NCI-H524 (cell line): ENCODE measurements around the gene ASAP2.

Experiments used
- DNase-seq, 2 experiments: peaks; one replicate each; lab custom pipeline; 2025; lab: John Stamatoyannopoulos, UW

ASAP2 gene

DNA sequence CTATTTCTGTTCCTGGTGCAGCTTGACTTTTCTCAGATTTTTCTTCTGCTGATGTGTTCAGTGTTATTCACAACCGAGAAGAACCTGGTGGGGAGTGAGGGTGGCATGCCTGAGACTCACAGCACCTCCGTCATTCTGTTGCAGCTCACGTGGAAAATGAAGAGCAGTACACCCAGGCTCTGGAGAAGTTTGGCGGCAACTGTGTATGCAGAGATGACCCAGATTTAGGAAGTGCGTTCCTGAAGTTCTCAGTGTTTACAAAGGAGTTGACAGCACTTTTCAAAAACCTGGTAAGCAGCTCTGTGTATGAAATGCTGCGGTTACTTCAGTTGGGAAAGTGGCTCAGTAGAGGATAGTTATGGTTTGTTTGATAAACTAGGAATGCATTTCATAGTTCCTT is 90.5 kb downstream of the ASAP2 start:
- no peak for DNase-seq

DNA sequence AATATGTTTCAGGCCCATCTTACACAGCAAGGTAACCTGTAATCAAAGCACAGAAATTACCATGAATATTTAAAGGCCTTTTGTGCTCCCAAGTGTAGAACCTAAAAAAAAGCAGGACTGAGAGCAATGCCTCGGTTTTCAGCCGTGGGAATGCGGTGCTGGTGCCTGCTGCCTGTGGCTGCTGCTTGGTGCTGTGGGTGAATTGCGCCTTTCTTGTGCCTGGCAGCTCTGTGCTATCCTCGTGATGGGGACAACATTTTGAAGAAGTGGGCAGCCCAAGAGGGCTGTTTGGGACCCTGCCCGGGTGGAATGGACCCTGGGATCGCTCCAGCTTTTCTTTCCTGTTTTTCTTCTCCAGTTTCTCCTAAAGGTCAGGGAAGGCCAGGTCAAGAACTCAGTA is 91.2 kb downstream of the ASAP2 start:
- DNase-seq: no peak

DNA sequence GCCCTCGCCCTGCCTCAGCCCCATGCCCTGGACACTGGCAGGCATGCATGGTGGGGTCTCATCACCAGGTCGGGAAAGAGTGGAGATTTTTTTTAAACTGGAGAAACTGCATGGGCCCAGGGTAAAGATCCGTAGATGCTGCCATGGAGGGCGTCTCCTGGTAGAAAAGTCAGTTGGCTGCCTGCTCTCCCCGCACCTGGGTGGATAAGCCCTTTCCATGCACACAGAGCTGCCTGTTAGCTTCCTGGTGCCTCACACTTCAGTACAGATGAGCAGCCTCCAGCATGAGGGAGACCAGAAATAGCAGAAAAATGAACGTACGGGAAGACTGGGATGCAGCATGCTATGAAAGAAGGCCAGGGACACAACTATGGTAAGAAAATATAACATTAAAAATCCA is 92.0 kb downstream of the ASAP2 start:
- DNase-seq: no peak

DNA sequence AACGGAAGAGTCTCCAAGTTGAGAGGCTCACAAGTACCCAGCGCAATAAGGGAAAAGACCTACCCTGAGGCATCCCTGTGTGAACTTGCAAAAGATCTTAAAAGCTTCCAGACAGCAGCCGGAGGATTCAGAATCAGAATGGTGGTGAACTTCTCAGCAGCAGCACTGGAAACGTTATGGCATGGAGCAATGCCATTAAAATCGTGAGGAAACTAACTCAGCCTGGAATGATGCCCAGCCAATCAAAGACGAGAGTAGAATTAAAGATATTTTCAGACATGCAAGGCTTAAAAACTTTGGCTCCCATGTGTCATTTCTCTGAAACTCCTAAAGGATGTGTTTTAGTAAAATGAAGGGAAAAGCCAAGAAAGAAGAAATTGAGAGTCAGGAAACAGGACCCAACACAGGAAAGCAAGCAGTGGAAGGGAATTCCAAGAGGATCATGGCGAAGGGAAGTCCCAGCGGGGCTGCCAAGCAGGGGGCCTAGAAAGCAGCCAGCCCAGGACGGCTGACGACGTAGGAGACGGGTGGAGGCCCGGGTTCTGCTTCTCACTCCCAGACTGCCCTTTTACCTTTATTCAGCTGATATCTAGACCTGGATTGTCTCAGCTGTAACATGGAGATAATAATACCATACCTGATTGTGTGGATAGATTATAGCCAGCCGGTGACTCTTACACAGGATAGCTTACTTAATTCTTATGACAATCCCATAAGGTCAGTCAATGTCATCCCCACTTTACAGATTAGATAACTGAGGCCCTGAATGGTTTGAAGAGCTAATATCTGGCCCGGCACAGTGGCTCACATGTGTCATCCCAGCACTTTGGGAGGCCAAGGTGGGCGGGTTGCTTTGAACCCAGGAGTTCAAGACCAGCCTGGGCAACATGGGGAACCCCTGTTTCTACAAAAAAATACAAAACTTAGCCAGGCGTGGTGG is 92.8 kb downstream of the ASAP2 start:
- DNase-seq: no peak

DNA sequence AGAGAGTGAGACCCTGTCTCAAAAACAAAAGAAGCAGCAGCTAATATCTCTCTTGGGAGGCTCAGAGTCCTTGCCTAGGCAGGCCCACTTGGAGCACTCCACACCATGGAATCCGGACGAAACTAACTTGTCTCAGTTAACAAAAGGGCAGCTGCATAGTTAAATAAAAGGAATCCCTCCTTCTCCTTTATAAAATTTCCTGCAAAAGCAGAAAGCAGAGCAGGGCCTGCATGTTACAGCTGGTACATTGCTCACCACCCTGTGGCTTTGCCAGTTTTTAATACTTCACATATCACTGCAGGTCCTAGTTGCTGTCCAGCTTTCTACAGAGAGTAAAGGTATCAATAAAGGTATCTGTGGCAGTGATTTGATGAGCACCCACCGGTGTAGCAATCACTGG is 93.6 kb downstream of the ASAP2 start:
- no peak for DNase-seq

DNA sequence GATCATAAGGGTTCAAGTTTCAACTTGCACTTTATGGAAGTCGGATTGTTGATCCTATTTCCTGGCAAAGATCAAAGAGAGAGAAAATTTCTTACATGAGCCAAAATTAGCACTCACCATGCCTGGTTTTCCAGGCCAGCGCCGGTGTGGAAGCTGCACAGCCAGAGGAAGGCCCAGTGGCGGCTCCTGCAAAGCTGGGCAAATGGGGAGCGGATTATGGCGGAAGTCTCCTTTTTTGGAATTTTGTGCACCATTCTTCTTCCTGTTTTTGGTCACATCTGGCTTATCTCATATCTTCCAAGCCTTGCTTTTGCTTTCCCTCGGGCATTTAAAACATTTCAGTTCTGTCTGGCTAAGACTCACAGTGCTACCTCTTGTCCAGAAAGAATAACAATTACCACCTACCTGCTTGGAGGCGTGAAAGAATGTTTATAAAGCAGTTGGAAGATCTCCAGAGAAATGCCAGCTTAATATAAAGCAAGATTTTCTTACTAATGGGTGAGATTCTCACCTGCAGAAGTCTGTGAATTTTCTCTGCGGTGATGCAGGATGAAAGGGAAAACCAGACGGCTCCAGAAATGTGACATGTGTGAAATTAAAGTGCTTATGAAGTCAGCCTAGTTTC is 94.3 kb downstream of the ASAP2 start:
- DNase-seq: no peak

DNA sequence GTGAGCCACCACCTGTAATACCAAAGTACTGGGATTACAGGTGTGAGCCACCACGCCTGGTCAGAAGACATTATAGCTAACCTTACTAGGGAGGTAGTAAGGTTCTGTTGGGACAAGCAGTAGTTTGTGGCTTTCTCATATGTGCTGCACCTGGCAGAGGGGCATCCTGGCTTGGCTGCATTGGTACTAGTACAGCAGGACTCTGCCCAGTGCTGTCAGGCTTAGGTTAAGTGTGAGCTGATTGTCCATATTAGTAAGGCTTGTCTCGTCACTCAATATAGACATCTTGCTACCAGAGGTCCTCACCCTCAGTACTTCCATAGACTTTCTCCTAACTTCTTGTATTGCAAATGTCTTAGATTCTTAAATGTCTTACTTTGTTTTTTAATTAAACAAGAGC is 96.1 kb downstream of the ASAP2 start:
- no peak for DNase-seq

DNA sequence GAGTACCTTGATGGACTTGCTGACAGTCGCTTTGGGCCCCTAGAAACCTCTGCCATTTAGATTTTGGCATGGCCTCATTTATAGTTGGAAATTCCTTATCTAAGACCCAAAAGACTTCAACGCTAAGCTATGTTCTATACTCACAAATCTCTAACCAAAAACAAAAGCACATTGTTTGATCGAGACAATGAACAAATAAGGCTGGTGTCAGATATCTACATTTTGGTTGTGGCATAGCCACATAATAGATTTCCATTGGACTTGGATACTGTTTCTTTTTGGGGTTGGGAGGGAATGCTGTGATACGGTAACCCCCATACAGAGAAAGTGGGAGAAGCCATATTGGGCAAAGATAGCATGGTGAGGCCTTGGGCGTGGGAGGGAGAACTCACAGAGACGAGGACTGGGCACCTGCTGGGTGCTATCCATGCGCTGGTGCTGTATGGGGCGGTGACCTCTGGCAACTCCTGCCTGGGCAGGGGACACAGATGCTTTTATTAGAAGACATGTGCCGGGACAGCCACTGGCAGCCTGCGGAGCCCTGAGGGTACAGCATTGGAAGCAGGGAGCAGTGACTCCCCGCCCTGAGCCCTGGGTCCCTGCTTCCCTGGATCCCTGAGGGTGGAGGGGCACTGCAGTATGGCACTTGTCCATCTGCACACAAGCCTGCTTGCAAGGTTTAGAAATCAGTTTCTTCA is 97.1 kb downstream of the ASAP2 start:
- no peak for DNase-seq

DNA sequence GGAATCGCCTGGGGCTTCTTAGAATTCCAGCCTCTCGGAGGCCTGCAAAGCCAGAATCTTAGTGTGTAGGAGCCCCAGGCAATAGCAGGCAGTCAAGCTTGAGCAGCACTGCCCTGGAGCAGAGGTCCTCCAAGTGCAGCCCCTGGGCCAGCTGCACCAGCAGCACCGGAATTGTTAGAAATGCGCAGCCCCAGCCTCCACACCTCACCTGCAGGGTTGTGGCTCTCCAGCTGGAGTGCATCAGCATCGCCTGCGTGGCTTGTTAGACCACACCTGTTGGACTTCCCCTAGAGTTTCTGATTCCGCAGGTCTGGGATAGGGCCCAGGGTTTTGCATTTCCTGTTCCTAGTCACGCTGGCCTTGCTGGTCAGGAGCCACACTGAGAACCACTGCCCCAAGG is 100.3 kb downstream of the ASAP2 start:
- DNase-seq: no peak

DNA sequence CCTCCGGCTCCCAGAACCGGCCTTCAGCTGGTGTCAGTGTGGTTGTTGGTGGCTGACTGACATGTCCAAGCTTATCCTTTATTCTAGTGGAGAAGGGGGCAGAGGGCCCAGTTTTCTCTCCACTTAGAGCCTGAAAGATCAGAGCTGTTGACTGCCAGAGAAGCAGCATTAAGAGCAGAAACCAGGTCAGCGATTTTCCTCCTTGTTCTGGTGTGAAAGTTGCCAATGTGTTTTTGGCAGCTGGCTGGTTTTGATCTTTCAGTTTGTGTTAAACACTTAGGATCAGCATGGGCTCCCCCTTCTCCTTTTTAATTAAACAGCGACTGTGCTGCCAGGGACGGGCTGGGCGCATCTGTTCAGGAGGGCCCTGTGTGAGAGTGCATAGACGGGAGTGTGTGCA is 100.9 kb downstream of the ASAP2 start:
- no peak for DNase-seq

DNA sequence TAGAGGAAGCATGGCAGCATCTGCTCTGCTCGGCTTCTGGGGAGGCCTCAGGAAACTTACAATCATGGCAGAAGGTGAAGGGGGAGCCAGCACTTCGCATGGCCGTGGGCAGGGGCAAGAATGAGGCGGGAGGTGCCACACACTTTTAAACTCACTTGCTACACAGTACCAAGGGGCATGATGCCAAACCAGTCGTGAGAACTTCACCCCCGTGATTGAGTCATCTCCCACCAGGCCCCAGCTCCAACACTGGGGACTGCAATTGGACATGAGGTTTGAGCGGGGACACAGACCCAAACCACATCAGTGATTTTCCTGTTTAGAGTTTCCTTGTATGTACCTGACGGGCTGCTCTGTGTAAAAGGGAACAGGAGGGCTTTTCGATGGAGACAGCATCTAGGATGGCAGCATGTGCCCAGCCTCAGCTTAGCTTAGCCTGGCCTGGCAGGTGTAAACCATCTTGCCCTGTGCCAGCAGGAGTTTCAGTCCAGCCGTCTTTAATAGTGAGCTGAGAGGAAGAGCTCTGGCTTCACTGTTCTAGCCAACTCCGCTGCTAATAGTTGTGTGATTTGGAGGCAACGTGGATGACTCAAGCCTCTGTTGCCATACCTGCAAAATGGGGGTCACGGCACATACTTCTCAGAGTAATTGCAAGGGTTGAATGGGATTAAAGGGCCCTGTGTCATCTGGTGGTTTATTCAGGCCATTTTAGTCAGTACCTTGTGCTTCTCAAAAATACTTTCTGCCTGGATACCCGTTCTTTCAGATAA is 101.8 kb downstream of the ASAP2 start:
- no peak for DNase-seq

DNA sequence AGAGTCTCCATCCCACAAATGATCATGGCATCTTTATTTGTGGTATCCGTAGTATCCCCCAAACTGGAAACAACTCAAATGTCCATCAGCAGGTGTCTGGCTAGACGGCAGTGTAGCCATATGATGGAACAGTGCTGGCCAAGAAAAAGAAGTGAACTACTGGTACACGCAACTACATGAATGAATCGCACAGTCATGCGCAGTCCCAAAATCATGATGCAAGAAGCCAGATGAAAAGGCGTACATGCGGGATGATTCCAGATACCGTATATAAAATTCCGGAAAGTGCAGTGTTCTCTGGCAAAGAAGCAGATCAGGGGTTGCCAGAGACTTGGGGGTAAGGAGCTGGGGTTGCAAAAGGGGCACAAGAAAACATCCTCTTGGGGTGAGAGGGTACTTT is 102.5 kb downstream of the ASAP2 start:
- no peak for DNase-seq

DNA sequence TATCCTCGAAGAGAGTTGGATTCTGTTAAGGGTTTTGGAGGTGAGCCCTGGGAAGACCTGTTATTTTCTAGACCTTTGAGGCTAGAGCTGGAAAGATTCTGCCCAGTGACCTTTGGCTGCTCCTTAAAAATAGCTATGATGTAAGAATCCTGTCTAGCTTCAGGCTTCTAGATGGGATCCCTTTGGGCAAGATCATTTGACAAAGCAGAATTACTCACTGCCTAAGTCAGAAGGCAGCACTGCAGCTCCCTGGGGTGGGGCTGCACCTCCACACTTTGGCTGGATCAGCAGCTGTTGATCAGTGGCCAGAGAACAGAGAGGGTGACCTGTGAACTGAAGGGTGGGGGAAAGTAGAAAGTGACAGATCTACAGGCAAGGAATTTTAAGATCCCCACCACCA is 103.8 kb downstream of the ASAP2 start:
- no peak for DNase-seq

DNA sequence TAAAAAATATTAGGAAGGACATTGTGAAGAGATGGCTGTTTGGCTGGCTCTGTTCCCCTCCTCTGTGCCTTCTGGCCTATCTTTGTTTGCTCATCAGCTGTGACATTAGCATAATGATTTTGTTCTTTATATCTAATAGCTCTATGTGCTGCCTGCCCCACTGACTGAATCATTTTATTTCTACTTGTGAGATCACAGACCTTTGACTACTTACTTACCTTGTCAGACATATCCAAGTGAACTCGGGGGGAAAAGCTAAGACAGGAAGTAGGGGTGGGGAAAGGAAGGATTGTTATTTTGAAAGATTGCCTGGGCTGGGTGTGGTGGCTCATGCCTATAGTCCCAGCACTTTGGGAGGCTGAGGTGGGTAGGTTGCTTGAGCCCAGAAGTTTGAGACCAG is 104.2 kb downstream of the ASAP2 start:
- DNase-seq: no peak

DNA sequence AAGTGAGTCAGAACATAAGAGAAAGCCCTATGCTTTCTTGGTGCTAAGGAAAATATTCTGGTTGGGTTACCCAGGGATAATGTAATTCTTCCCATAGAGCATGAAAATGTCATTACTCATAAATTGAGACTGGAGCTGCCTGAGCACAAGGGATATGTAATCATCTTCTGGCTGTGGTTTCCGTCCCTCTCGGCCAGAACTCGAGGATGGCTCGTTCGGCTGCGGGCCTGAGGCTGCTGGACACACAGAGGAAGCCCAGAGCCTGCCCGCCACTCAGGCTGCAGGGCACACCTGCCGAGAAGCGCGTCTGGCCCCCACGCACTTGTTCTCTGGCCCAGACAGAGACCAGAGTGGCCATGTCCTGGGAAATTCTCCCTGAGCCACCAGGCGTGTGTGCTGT is 104.9 kb downstream of the ASAP2 start:
- no peak for DNase-seq

DNA sequence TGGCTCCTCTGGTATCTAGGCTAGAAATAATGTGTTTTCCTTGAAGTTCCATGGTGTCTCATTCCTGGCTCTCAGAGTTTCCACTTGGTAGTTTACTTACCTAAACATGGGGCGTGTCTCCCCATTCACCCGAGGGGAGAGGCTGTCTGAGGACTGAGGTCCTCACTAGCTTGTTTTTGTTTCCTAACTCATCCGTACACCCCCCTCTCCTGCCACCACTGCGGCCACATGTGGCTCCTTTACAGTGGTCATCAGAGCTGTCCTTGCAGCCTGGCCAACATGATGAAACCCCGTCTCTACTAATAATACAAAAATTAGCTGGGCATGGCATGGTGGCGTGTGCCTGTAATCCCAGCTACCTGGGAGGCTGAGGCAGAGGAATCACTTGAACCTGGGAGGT is 106.0 kb downstream of the ASAP2 start:
- no peak for DNase-seq

DNA sequence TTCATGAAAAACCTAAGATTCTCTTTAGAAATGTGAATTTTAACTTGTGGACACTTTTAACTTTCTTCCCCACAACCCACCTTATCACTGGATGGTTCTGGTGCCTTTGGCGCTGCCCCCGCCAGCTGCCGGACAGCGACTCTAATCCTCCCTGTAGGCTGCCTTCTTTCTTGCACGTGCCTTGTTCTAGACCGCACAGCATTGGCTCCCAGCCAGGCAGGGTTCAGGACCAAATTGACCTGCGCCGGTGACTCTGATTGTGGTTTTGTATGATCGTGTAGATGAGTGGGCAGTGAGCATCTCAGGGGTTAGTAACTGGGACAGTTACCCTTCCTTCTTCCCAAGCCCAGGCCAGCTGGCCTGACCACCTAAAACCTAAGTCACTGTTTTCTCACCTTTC is 106.8 kb downstream of the ASAP2 start:
- DNase-seq: no peak

DNA sequence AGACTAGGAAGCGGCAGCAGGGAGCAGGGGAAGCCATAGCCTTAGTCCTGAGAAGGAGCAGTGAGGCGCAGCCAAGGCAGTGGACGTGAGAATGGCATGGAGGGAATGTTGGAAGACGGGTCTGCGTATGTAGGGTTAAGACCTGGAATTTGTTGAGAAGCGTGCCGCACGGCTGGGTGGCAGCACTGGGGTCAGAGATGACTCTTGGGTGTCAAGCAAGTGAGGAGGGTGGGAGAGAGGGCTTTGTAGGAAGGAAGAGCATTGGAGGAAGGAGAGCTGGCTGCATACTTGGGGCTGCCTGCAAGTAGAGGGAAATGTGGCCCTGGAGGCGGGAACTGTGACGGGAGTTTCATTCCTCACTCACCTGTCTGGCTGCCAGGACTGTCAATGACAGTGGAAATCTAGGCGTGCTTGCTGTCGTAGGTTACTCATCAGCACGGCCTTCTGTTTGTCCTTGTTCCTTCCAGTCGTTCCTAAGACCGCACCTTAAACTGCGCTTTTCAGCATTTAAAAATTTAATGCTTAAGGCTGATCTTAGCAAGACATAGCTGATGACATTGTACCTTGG is 108.8 kb downstream of the ASAP2 start:
- DNase-seq: no peak

DNA sequence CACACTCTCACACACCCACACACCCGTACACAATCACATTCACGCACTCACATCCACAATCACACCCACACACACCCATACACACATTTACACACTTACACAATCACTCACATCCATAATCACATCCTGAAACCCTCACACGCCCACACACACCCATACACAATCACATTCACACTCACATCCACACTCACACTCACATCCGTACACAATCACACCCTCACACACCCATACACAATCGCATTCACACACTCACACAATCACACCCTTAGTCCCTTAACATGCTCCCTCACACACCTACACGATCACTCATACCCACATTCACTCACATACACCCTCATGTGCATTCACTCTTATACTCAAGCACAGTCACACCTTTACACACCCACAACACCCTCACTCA is 110.9 kb downstream of the ASAP2 start:
- DNase-seq: no peak

DNA sequence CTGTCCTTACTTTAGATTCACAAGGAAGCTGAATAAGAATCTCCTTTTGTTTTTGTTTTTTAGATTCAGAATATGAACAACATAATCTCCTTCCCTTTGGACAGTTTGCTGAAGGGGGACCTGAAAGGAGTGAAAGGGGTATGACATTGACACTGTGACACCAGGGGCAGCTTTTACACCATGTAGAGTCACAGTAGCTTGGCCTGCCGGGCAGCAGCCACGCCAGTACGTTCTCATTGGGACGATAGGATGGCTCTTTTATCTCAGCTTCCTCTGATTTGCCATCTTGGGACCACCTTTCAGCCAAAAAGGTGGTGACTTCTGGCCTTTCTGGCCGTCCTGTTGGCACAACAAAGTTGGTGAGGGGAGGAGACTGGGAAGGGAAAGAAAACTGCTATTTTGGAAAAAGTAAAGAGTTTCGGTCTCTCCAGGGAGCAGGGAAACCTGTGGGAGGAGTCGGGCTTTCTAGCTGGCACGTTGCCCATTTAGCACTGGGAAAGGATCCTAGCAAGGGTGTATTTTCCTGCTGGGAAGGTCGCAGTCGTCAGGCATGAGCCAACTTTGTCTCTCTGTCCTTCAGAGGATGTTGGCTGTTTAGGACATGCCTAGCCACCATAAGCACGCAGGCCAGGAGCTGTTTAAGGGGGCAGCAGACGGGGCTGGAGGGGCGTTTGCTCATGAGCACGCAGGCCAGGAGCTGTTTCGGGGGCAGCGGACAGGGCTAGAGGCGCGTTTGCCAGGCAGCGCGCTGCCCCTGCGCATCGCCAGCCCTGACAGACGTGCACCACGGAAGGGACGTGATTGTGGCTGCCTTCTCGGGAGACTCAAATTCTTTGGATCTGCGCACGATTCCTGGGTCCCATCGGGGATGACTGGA is 112.1 kb downstream of the ASAP2 start:
- no peak for DNase-seq

DNA sequence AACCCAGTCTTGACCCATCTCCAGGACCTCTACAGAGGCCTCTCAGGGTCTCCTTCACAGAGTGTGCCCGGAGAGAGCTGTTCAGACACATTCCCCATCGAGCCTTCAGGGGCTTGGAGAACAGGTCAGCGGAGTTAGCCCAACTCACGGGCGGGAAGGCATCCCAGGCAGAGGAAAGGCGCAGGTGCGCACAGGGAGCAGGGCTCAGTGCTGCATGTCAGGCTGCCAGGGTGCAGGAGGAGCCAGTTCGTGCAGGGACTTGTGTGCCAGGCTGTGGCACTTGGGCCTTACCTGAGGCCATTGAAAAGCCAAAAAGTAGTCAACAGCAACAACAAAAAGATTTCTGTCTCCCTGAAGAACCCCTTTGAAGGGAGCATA is 112.7 kb downstream of the ASAP2 start:
- no peak for DNase-seq
